Measurements from ENCODE around the gene SMIM8. TPM values are rescaled to one million over a fixed set of nuclear protein-coding genes. Genes with fewer than 3 reads are reported as not detected.

Gene SMIM8
- total and polyA plus RNA-seq, 10 of the 15 experiments (the other 5 are each of a cell fraction or from before 2014, with no cell fraction given), result 6.2 to 45.8 (median 10.4) TPM

GRCh38 chr6:87277123-87277522 is 45.3 kb upstream of the SMIM8 start:
- in situ Hi-C loops (cut with MboI) (no loop called here), intact Hi-C loops (cut with micrococcal nuclease; ENCODE audit: unreplicated experiment) (loop anchor here (10.0 kb wide), 1 partner anchor 212 kb away; no protein-coding TSS in a partner anchor)
- POLR2A ChIA-PET, result no interaction called here
- no peak overlapping the region for H3K4me3 ChIP-seq
- CTCF ChIA-PET, result interaction anchor here (0.8 to 2.2 kb wide), 4 partner anchors 198 to 1645 kb away, joined by 3 to 7 read pairs (median 4); no protein-coding TSS in a partner anchor
- H3K9ac ChIP-seq (ENCODE audit: control insufficient read depth, insufficient read depth, low read length), result no peak overlapping the region
- no peaks in the 10 kb centered on the region for H3K4me1 ChIP-seq (ENCODE audit: control insufficient read depth, insufficient read depth, low read length)
- no peak overlapping the region for H2AFZ ChIP-seq (ENCODE audit: control insufficient read depth, low read depth, low read length)
- RAD21 ChIA-PET (ENCODE audit: unreplicated experiment), result interaction anchor here (0.7 to 1.6 kb wide), 3 partner anchors 116 to 138 kb away, joined by 3 to 5 read pairs (median 3); no protein-coding TSS in a partner anchor
- ATAC-seq (peak; percentile 63), FAIRE-seq (peak; percentile 81), DNase-seq (ENCODE audit: low read depth, low spot score) (no peak)
- H3K27me3 ChIP-seq (replicated peaks in 1 of 2; ENCODE audit: control insufficient read depth in 2 of 2, insufficient read depth in 2 of 2, low read length in 1 of 2), result no peaks in the 10 kb centered on the region
- H3K9me3 ChIP-seq (replicated peaks; ENCODE audit: control insufficient read depth, insufficient read depth, low read length), result no peaks in the 10 kb centered on the region
- SMC1A ChIA-PET (ENCODE audit: uncharacterized antibody, unreplicated experiment), result interaction anchor here (0.9 to 1.8 kb wide), 5 partner anchors 11 to 137 kb away, joined by 3 to 8 read pairs (median 4); no protein-coding TSS in a partner anchor
- no peaks in the 10 kb centered on the region for H3K79me2 ChIP-seq (ENCODE audit: control insufficient read depth, insufficient read depth, low read length)
- no peak overlapping the region for H3K27ac ChIP-seq (ENCODE audit: control insufficient read depth, insufficient read depth)
- no peaks in the 10 kb centered on the region for H4K20me1 ChIP-seq (ENCODE audit: control insufficient read depth, insufficient read depth)
- no peaks in the 10 kb centered on the region for H3K36me3 ChIP-seq (ENCODE audit: control insufficient read depth in 2 of 2, insufficient read depth in 2 of 2, low read length in 1 of 2)
- no TSS peak for BruUV-seq (replicated peaks)
- no peak overlapping the region for H3K4me2 ChIP-seq (ENCODE audit: control insufficient read depth, insufficient read depth)
- TF ChIP-seq ASH2L (IDR thresholded peaks at IDR 0.05; ENCODE audit: borderline replicate concordance, low read depth), result no peak
- TF ChIP-seq SMC3 (IDR thresholded peaks at IDR 0.05; ENCODE audit: borderline replicate concordance, low read length), result peak; percentile 31; the same call in 1 of the 2 replicates
- TF ChIP-seq, protein P1, sequence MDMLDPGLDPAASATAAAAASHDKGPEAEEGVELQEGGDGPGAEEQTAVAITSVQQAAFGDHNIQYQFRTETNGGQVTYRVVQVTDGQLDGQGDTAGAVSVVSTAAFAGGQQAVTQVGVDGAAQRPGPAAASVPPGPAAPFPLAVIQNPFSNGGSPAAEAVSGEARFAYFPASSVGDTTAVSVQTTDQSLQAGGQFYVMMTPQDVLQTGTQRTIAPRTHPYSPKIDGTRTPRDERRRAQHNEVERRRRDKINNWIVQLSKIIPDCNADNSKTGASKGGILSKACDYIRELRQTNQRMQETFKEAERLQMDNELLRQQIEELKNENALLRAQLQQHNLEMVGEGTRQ (IDR thresholded peaks at IDR 0.05; ENCODE audit: borderline replicate concordance, low read depth, low read length), result no peak
- TF ChIP-seq RBBP5 (conservative IDR thresholded peaks at IDR 0.05), result no peak
- no peak for TF ChIP-seq KLF5 (IDR thresholded peaks at IDR 0.05; ENCODE audit: partially characterized antibody)
- TF ChIP-seq BMI1 (IDR thresholded peaks at IDR 0.05; ENCODE audit: borderline replicate concordance), result no peak
- no peak for TF ChIP-seq ATF3 (IDR thresholded peaks at IDR 0.05; ENCODE audit: borderline replicate concordance, extremely low read depth, low read depth, low read length)
- no peak for TF ChIP-seq PML (IDR thresholded peaks at IDR 0.05; ENCODE audit: low read length)
- no peak for TF ChIP-seq NR2C2 (IDR thresholded peaks at IDR 0.05; ENCODE audit: borderline replicate concordance, control insufficient read depth, insufficient read length, low read depth)
- TF ChIP-seq ZNF217 (IDR thresholded peaks at IDR 0.05), result no peak
- no peak for TF ChIP-seq JUND (IDR thresholded peaks at IDR 0.05; ENCODE audit: low read depth, low read length)
- peak; percentile 46 for TF ChIP-seq RAD21 (IDR thresholded peaks at IDR 0.05; ENCODE audit: insufficient read depth, low read depth, low read length)
- TF ChIP-seq, protein P2, sequence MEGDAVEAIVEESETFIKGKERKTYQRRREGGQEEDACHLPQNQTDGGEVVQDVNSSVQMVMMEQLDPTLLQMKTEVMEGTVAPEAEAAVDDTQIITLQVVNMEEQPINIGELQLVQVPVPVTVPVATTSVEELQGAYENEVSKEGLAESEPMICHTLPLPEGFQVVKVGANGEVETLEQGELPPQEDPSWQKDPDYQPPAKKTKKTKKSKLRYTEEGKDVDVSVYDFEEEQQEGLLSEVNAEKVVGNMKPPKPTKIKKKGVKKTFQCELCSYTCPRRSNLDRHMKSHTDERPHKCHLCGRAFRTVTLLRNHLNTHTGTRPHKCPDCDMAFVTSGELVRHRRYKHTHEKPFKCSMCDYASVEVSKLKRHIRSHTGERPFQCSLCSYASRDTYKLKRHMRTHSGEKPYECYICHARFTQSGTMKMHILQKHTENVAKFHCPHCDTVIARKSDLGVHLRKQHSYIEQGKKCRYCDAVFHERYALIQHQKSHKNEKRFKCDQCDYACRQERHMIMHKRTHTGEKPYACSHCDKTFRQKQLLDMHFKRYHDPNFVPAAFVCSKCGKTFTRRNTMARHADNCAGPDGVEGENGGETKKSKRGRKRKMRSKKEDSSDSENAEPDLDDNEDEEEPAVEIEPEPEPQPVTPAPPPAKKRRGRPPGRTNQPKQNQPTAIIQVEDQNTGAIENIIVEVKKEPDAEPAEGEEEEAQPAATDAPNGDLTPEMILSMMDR (IDR thresholded peaks at IDR 0.05 in 2 of 3, conservative IDR thresholded peaks at IDR 0.05 in 1 of 3; ENCODE audit: control insufficient read depth in 2 of 3, extremely low read depth in 1 of 3, insufficient read depth in 1 of 3, low read depth in 3 of 3, low read length in 3 of 3), result peak in 2 of 3 experiments; percentile 21 to 41; a peak in 2 of 6 replicates
- no peak for TF ChIP-seq TCF3 (IDR thresholded peaks at IDR 0.05; ENCODE audit: borderline replicate concordance, insufficient read depth, low read depth, low read length)

Measured in GM12878 (cell line).